Left colon (tissue), 2 donors: Measurements from ENCODE around the gene ATOH8. TPM values are rescaled to one million over a fixed set of nuclear protein-coding genes. Genes with fewer than 3 reads are reported as not detected.
"Not testable (repeated sequence)": the region's sequence is repeated elsewhere in the genome, so short reads cannot be mapped to it uniquely, and the experiment has no call there.

Experiments used
- ATAC-seq: fragments of 200-7000 bp; cut with Tn5 transposase; one replicate; pipeline ENCODE4 v1.9.1; 2020; ENCODE audit warnings: mild to moderate bottlenecking, moderate library complexity
- DNase-seq, 2 donors: peaks; one replicate each; pipeline ENCODE4 v3.0.0-alpha.2; 2020
- intact Hi-C, 2 donors: fragments of 100-400 bp; cut with DNase I in 1 of 2; cut with micrococcal nuclease in 1 of 2; formaldehyde crosslinking; loops; one replicate each; pipeline versions ENCODE4 v1.11.2 to v1.14.0; 2022; cut with DNase I, micrococcal nuclease
- microRNA-seq, 2 donors: library from miRNA; unstranded; fragments of <30 nt; microRNA quantifications; one replicate each; pipeline versions ENCODE4 v1.1.0 to v1.2.0, GENCODE V29; 2020
- total RNA-seq, 2 donors: library from RNA; stranded (reverse); fragmentation: NEBNext Ultra II Directional; extraction: Animal tissue kit (Norgen Biotek cat#: 25700); gene quantifications; one replicate each; pipeline ENCODE4 v1.2.1, GENCODE V29; 2021
- donor health status: DM: no; HTN: no; CAD: no.
- donor health status: DM: yes; HTN: yes; CAD: no.

ATOH8 gene
- total RNA-seq, 2 donors from 2014 or later = 3.4 to 4.6 TPM

DNA sequence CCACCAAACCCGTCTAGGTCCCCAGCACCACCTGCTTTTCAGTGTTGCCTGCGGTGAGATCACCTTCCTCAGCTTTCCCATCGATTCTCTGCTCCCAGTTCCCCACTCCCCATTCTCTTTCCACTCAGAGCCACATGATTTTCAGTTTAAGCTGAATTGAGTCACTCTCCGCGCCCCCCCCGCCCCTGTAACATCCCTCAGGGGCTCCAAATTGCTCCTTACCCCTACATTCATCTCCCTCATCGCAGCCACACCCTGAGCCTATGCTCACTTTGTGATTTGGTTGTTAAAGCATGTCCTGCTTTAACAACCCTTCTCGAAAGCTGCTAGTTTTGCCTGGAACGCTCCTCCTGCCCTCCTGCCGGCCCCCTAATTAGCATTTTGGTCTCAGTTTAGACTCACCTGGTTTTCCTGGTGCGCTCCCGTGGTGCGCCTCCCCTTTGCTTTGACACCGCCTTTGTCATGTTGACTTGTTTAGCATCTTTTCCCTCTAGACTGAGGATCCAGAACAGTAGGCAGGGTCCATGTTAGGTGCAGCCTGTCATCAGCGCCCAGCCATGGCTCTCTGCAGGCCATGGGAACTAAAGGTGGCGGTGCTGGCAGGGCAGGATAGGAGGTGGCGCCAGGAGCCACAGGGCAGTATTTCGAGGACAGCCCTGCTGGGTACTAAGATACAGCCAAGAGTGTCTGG lies 74.2 kb downstream of the ATOH8 start:
- DNase-seq (no peak), ATAC-seq (no peak)
- intact Hi-C loops = loop anchor here (2.0 to 5.0 kb wide), 3 partner anchors 59 to 254 kb away; partner anchors contain the start of gene ST3GAL5 (in 1 of the 2)

DNA sequence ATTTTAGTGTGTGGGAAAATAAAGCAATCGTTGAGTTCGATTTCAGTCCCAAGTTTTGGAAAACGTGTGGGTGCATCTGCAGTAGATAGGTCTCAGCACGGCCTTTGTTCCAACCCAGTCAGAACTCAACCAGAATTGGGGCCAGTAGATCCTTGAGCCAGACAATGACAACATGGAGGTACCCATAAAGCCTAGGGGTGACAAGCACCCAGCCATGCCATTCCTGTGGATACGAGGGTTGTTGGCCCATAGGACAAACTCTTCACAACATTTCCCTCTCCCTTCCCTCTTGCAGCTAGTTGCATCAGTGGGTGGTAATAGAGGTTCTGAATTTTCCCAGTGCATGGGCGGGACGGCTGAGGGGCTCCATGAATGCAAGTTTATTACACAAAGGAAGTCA lies 74.9 kb downstream of the ATOH8 start:
- ATAC-seq = no peak
- no peak for DNase-seq
- intact Hi-C loops = loop anchor here (2.0 to 5.0 kb wide), 3 partner anchors 59 to 254 kb away; partner anchors contain the start of gene ST3GAL5 (in 1 of the 2)

DNA sequence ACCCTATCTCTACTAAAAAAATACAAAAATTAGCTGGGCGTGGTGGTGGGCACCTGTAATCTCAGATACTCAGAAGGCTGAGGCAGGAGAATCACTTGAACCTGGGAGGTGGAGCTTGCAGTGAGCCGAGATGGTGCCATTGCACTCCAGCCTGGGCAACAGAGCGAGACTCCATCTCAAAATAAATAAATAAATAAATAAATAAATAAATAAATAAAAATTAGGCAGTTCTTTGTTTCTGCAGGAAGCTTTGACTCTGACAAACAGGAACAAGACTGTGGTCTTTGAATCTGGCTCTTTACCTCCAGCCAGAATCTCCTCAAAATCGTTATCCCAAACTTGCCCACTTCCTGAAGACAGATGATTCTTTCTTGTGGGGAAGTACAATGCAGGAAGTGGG lies 75.6 kb downstream of the ATOH8 start:
- not testable (repeated sequence) for DNase-seq, ATAC-seq
- intact Hi-C loops = loop anchor here (2.0 to 5.0 kb wide), 3 partner anchors 58 to 253 kb away; partner anchors contain the start of gene ST3GAL5 (in 1 of the 2)

DNA sequence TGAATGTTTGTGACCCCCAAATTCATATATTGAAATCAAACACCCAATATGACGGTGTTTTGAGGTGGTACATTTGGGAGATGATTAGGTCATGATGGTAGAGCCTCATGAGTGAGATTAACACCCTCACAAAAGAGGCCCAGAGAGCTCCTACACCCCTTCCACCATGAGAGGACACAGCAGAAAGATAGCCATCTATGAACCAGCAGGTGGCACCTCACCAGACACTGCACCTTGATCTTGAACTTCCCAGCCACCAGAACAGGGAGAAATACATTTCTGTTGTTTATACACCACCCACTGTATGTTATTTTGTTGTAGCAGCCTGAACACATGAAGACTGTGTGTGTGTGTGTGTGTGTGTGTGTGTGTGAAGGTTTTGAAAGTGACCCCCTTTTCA lies 76.9 kb downstream of the ATOH8 start:
- DNase-seq (no peak), ATAC-seq (no peak)
- intact Hi-C loops = no loop called here

DNA sequence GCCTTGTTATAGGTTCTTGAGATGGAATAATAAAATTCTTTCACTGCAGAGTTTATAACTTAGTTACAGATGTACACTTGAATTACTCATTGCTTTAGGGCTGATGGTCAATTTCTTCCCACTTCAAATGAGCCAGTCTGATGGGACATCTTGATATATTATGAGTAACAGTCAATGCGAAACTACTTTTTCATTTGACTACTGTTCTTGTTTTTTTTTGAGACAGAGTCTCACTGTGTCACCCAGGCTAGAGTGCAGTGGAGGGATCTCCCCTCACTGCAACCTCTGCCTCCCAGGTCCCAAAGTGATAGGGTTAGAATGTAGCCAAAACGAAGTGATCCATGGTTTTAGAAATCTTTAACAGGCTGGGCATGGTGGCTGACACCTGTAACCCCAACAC lies 77.9 kb downstream of the ATOH8 start:
- intact Hi-C loops = no loop called here
- ATAC-seq (no peak), DNase-seq (no peak)

DNA sequence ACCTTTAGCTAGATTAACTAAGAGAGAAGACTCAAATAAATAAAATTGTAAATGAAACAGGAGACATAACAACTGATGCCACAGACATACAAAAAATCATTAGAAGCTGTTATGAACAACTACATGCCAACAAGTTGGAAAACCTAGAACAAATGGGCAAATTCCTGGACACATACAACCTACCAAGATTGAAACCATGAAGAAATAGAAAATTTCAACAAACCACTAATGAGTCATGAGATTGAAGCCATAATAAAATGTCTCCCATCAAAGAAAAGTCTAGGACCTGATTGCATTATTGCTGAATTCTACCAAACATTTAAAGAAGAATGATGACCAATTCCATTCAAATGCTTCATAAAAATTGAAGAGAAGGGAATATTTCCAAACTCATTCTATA lies 80.7 kb downstream of the ATOH8 start:
- ATAC-seq (no peak), DNase-seq (no peak)
- intact Hi-C loops = no loop called here

Small RNAs within 50 kb of the gene (microRNA-seq; reads per million reads assigned to microRNA genes)
- gene MIR6071 = 0 to 1.4 reads per million in 2 donors

Other genes with a start within 250 kb of the ATOH8 start
- 100 to 1,000 TPM; 147 to 173 TPM for gene MAT2A, start 214.8 kb upstream of the ATOH8 start, total RNA-seq
- gene GGCX, start 192.5 kb upstream of the ATOH8 start, total RNA-seq = 10 to 100 TPM; 25.1 to 27.8 TPM
- 100 to 1,000 TPM; 268 to 282 TPM for gene VAMP8, start 176.4 kb upstream of the ATOH8 start, total RNA-seq
- gene VAMP5, start 169.6 kb upstream of the ATOH8 start, total RNA-seq = 10 to 100 TPM; 20.1 to 20.4 TPM
- gene RNF181, start 158.2 kb upstream of the ATOH8 start, total RNA-seq = 10 to 100 TPM; 78.8 to 84.2 TPM
- 10 to 100 TPM in 1 of 2 donors, 1 to 10 TPM in 1; 10.0 to 10.8 TPM for gene TMEM150A, start 151.3 kb upstream of the ATOH8 start, total RNA-seq
- gene C2orf68, start 141.9 kb upstream of the ATOH8 start, total RNA-seq = 10 to 100 TPM; 36.1 to 44.7 TPM
- gene USP39, start 137.8 kb upstream of the ATOH8 start, total RNA-seq = 10 to 100 TPM; 37.2 TPM
- gene SFTPB, start 85.8 kb upstream of the ATOH8 start, total RNA-seq = not detected
- 10 to 100 TPM in 1 of 2 donors, 1 to 10 TPM in 1; 1.4 to 11.8 TPM for gene GNLY, start 59.6 kb upstream of the ATOH8 start, total RNA-seq
- gene ST3GAL5, start 135.0 kb downstream of the ATOH8 start, total RNA-seq = 1 to 10 TPM; 2.9 to 8.7 TPM